SKM-1 treated with dmso at 0.1 percent for 144 hours (cell line): ENCODE data around the gene PACS2.
"Not testable (repeated sequence)": the region's sequence is repeated elsewhere in the genome, so short reads cannot be mapped to it uniquely, and the experiment has no call there.

Experiments
- DNase-seq: peaks from one replicate; lab custom pipeline; 2025; ENCODE audit not compliant: unreplicated experiment; lab: John Stamatoyannopoulos, UW

PACS2 gene

DNA sequence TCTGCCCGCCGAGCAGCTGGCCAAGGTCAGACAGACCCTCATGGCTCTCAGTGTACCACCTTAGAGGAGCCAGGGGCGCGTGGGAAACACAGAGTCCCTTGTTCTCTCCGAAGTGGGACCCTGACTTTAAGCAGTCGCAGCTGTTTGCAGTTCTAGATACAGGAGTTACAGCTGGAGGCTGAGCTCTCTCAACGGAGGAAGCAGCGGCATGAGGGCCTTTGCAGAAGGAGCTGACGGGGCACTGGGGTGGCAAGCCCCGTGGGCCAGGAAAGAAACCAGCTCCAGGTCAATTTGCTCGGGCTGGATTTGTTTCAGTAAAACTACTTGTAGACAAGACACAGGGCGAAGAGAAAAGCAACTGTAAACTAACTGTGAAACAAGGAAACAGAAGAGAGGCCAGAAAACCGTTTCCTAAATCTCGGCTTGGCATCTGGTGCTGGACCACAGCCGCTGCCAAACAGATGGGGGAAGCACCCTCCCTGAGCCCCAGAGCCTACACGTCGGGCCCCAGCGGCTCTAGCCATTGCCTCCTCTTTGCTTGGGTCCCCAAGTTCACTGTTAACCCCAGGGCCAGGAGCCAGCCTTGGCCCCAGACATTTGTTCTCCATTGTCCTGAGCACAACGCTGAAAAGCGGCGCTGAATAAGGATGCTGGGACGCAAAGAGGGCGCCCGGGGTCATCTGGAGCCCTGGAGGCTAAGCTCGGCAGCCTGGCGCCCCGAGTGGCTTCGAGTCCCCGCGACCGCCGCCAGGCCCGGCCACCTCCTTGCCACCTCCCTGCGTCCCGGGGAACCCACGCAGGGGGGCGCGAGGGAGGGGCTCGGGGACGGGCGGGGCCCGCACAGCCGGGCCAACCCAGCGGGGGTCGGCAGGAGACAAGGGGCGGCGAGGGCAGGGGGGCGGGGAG lies 914 bp upstream of the PACS2 start:
- no peak for DNase-seq

DNA sequence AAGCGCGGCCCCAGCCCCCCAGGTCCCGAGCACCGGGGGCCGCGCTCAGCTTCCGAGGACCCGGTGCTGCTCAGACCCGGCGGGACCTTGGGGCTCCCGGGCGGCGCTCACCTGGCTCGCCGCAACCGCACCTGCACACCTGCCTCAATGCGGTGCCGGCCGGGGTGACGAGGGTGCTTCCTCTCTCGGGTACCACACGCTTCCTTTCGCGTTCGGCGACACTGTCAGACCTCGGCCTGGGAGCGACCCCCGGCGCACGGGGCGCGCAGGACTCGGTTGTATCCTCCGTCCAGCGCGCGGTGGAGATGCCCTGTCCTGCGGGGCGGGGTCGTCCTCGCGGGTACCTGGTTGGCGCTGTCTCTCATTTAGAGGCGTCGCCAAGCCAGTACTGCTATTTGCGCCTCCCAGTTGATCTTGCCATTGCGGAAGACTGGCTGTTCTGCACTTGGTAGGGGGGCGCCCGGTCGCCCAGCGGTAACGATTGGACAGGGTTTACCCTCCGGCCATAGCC lies 718 bp downstream of the PACS2 start:
- DNase-seq = no peak

DNA sequence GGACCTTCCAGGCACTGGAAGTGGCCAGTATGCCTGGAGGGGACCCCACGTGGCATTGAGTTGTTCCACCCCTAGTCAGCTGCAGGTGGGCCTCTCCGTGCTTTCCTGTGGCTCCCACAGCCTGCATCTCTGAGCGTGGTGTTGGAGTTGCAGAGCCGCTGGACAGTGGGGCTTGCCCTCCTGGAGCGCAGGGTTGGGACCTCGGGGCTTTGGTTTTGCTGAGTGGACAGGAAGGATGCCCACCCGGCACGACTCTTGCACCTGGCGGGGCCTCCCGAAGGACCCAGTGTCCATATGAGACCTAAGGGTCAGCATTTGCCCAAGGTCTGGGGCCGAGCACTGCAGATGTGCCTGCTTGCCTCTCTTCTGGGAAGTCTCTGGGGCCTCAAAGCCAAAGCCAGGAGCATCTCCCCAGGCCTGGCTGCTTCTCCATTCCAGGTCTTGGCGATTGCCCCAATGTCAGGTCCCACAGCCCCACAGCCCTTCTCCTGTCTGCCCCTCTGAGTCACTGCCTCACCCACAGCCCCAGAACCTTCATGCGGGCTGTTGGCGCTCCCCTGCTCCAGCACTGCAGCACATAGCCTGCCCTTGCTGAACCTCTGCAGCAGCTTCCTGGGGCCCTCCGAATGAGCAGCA lies 1.5 kb downstream of the PACS2 start:
- DNase-seq = no peak

DNA sequence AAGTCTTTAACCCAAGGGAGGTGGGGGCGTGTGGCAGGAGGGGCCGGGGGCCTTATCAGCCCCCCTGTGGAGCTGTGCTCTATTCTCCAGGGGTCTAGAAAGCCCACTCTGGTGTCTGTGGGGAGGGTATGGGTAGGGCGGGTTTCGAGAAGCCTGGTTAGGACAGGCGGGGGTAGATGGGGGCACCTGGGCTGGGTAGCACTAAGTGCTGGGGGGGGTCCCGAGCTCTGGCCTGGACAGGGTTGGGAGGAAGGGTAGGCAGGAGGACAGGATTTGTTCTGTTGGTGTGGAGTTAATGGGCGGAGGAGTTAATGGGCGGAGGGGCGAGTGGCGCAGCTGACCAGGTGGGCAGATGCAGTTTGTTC lies 2.0 kb downstream of the PACS2 start:
- DNase-seq = no peak

DNA sequence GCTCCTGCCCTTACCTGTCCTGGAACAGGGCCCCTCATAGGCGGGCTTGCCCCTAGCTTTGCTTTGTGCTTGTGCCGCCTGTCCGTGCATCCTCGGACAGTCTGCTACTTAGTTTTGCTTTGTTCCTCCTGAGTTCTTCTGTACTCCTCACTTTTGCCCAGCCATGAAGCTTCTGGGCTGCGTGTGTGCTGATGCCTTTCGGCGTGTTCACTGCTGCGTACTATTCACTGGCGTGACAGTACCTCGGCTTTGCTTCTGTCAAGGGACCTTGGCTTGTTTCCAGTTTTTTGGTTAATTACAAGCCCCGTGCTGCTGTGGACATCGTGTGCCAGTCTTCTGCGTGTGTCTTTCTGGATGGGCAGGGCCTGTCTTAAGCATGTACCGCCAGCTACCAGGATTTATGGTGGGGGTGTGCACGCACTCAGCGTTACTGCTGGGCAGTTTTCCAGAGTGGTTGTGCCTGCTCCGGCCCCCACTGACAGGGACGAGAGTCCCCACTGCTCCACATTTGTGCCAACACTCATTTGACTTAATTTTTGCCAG lies 2.5 kb downstream of the PACS2 start:
- no peak for DNase-seq

DNA sequence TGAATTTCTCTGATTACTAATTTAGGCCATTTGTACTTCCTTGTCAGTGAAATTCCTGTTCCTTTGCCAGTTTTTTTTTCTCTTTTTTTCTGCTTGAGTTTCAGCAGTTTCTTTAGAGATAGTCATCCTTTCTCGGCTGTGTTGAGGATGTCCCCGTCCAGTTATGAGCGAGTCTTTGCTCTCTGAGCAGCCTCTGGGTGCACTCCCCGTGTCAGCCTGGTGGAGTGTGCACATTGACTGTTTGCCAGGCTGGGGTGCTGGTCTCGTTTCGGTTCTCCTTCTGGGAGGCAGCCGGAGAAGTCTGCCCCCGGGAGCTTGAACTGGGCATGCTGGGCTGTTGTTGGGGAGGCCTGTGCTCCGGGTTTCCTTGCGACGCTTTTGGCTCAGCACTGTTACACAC lies 3.0 kb downstream of the PACS2 start:
- DNase-seq = no peak

DNA sequence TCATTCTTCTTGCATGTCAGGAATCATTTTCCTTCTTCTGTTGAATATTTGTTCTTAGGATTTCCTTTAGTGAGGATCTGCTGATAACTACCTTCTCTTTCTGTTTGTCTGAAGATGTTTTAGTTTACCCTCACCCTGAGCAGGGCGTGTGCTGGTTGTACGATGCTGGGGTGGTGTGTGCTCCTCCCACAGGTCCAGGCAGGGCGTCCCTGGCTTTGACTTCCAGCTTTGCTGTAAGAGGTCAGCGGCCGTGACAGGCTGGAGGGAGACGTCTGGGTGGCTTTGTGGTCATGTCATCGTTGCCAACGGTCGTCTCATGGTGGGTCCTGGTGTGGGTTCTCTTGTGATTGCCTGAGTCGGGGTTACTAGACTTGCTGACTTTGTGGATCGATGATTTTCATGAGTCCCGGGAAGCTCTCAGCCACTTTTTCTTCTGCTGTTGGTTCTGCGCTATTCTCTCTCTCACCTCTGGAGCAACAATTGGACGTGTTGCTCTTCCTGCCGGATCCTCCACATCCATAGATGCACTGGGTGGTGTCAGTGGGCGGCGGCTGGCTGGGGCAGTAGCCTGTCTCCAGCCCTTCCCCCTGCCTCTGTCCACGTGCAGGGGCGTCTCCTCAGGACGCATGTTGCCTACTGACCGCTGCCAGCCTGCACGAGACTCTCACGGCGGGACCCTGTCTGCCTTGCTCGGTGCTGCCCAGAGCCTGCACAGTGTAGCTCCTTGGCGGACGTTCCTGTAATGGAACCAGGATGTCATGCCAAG lies 8.4 kb downstream of the PACS2 start:
- no peak for DNase-seq

DNA sequence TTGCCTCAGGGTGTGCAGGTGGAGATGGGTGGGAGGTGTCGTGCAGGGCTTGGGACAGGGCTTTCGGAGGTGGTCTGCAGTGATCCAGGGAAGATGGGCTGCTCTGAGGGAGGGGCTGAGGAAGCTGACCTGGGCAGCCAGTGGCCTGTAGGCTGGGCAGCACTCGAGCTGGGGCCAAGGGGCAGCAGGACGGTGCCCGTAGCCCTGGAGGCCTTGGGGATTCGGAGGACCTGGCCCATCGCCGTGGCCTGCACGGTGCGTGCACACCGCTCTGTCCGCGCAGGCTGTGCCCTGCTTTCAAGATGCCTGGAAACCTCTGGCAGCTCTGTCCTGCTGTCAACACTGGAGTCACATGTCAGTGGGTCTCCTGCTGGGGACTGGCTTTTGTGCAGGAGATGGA lies 9.1 kb downstream of the PACS2 start:
- DNase-seq = no peak

DNA sequence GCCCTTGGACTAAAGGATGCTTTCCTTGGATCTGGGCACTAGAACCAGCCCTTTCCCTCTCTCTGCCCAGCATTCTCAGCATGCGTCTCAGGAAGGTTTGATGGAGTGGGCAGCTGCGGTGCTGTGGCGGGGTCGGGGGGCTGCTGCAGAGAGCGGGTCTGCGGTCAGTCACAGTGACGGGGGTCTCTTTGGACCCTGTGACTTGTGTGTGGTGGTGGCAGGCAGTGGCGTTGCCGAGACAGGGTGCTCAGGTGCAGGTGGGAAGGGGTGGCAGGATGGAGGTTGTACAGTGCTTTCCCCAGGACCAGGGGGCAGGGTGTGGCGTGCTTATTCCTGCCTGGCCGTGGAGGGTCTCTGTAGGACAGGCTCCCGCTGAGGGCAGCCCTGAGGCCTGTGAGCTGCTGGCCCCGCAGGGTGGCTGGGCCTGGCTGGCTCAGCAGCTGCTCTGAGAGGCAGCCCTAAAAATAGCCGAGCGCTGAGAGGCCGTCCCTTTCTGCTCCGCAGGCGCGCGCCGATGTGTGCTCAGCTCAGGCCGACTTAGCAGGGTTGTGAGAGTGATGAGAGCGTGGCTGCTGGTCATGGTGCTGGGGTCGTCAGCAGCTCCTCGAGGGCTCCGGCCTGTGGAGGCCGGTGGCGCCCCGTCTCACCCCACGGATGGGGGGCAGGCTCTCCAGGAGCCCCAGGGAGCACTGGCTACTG lies 9.7 kb downstream of the PACS2 start:
- DNase-seq = no peak

DNA sequence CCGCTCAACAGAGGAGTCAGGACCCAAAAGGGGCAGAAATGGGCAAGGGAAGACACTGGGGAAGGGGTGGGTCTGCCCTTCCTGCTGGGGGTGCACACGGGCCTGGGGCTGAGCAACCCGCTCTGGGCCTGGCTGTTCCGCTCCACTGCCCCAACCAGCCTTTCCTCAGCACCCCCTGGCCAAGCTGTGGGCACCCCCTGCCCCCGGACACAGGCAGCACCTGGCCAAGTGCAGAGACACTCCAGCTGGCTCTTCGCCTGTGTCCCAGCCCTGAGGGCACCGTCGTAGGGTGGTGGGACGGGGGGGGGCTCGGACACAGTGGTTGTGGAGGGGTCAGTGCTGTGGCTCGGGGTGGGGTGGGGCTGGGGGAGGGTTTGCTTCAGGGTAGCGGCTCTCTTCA lies 10.3 kb downstream of the PACS2 start:
- DNase-seq = no peak

DNA sequence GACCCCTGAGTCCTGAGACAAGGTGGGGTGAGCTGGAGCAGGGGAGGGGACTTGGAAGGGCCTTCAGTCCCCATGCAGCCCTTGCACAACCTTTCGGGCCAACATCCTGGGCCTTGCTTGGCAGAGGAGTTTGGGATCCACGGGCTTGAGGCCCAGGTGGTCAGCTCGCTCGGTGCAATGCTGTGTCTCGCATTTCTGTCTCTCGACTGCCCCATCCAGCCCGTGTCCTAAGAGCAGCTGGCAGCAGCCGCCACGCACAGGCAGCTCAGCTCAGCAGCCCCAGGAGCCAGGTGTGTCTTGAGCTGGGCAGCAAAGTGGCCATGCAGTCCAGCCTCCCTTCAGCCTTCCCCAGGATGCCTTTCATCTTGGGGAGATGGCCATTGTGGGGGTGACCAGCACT lies 10.8 kb downstream of the PACS2 start:
- DNase-seq = no peak

DNA sequence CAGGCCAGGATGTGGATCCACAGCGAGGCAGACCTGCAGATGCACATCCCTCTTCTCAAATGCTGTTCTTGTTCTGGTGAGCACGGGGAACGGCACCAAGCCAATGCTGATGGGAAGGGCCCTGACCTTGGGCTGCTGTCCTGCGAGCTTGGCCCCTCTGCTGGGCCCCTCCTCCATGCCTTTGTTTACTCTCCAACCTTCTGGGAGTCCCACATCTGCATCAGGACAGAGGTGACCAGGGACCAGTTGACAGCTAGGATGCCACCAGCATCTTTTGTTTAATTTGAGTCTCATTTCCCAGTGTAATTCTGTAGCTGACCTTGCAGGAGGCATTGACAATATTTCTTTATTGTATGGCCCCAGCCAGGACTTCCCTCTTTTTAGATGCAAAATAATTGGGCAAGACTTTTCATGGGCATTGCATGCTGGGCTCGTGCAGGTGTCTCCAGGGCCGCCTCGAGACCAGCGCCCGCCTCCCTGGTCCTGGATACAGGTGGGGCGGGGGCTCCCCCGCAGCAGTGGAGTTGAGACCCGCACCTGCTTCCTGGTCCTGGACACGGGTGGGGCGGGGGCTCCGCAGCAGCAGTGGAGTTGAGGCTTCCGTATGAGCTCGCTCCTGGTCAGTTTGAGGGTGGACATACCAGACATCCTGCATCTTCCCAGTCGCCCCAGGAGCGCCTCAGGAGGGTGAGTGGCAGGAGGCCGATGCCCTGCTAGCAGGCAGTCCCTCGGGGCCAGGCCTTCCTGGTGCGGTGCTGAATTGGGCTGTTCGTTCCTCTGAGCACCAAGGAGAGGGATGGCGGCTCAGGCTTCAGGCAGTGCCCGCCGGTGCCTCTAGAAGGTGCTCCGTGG lies 11.4 kb downstream of the PACS2 start:
- DNase-seq = no peak

DNA sequence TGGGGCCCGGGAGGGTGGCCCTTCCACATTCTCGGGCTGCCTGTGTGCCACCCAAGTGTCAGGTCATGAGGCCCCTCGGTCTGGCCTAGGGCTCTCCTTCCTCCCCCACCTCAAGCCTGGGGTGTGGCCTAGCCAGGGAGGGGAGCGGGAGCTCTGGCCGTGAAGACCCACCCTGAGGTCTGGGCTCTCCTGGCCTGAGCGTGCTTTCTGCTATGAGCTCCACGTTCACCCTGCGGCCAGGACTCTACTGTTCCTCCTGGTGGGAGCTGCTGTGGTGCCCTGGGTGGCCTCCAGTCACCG lies 12.0 kb downstream of the PACS2 start:
- no peak for DNase-seq

DNA sequence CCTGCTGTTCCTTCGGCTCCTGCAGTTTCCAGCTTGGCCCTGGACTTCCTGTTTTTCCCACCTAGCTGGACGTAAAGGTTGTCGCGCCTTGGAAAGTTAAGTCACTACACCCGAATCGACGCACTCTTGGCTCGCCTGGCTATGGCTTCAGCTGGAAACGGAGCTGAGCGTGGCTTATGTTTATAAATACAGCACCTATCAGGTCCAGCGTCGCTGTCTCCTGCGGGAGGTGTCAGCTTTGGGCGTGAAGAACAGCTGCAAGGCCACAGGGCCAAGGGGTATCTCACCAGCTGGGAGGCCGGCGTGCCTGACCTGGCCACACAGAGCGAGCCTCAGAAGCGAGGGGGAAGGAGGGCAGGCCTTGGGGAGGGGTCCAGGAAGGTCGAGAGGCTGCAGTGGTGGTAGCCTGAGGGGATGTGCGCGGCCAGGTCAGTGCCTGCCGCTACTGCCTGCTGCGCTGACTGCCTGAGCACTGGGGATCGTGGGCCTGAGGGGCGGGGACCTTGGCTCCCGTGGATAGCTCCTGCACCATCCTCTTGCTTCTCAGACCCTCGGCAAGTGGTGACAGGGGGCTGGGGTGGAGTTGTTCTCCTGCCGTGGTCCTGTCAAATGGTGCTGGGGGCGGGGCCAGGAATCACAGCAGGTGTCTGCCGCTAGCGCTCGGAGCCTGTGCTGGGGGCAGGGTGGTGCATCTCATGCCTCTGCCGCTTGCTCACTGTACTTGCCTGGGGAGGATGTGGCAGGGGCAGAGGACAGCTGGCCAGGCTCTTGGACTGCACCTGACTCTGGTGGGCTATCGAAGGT lies 12.5 kb downstream of the PACS2 start:
- no peak for DNase-seq

DNA sequence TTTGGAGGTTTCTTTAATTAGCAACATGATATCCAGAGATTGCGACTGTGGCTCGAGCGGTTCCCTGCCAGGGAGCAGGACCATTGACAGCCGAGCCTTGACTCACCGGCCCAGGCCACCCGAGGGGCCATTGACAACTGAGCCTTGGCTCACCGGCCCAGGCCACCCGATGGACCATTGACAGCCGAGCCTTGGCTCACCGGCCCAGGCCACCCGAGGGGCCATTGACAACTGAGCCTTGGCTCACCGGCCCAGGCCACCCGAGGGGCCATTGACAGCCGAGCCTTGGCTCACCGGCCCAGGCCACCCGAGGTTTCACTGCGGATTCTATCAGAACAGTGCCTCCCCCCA lies 13.1 kb downstream of the PACS2 start:
- not testable (repeated sequence) for DNase-seq

DNA sequence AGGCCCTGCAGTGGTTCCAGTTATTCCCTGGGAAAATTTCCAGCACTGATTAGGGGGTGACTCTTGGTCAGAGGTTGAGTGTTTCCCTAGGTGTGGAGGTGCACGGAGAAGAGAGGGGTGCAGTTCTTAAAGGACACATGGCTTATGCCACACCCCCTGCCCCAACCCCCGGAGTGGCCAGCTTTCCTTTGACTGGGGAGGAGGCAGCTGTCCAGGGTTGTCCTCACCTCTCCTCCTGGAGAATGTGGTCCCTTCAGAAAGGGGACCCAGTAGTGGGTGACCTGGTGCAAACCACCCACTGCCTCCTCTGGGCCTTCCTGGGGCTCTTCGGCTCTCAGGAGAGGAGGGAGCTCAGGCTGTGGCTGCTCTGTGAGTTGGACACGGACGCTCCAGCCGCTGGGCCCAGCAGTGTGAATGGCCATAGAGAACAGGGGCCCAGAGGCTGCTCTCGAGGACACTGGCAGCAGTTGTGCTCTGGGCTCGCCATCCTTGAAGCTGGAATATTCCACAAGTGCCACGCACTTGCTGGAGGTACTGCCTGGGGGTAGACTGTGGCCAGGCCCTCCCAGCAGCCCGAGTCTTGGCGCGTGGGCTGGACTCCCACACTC lies 13.6 kb downstream of the PACS2 start:
- DNase-seq = no peak

DNA sequence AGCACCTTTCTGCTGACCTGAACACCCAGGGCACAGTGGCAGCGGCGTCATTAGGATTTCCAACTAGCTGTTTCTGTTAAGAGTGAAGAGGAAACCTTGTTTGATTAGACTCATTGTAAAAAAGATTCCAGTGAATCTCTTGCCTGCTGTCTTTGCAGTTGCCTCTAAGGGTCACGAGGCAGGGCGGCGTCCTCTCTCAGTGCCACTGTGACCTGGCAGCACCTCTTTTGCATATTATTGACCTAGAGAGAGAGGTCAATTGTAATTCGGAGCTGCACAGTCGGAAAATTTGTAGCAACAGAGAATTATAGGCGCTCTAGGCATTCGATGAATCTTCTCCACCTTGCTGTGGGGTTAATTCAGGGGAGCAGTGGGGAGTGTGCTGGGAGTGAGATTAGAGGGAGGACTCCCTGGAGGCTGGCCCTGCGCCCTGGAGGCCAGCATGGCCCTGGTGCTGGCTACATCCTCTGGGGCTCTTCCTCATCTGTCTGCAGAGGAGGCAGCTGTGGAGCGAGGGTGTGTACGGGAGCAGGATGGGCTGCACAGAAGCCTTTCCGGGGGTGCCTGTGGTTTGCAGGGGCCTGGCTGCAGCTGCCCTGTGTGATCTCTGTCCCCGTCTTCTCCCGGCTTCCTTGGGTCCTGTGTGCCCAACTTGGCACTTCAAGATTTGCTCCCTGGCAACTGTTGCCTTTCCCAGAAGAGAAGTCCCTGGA lies 14.3 kb downstream of the PACS2 start:
- DNase-seq = no peak

DNA sequence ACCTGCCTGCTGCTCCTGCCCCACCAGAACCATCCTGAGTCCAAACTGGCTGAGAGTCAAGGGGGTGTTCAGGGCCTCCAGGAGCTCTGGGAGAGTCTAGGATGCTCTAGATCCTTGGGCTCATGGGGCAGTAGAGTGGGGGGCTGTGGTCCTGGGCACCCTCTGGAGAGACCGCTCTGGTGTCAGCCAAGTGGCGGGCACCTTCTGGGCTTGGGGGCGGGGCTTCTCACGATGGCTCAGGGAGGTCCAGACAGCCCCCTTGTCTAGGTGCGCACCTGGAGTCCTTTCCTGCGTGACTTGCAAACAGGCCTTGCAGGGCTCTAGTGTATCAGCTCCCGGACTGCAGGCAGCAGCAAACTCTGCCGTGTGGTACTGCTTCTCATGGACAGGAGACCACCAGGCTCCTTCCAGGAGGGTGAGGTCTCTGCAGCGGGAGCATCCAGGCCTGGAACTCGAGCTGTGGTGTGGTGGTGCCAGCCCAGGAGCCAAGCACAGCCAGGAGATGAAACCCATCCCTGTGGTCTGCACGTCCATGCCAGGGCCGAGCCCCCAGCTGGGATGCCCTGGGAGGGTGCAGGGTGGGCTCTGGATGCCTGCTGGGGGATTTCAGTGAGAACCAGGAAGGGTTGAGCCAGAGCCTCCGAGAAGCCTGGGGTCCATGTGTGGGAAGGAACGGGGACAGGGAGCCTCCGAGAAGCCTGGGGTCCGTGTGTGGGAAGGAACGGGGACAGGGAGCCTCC lies 15.0 kb downstream of the PACS2 start:
- DNase-seq = no peak
